Neural crest cell (in vitro differentiated cells): ENCODE results near the gene NPC1L1. TPM values are rescaled to one million over a fixed set of nuclear protein-coding genes. Genes with fewer than 3 reads are reported as not detected.

Experiments used
- DNase-seq: peaks from one replicate; pipeline ENCODE4 v3.0.0; 2021; ENCODE audit warnings: low read depth, mixed read lengths, low spot score
- H3K27ac Mint-ChIP-seq: one replicate; pipeline ENCODE4 v1.8.0; 2021; ENCODE audit warnings: mild to moderate bottlenecking, mixed read lengths; ENCODE audit not compliant: unreplicated experiment
- H3K27me3 Mint-ChIP-seq: 2 replicates; pipeline ENCODE4 v1.8.0; 2021; ENCODE audit warnings: low read depth, mild to moderate bottlenecking, mixed read lengths
- H3K36me3 Mint-ChIP-seq: 2 replicates; pipeline ENCODE4 v1.8.0; 2021; ENCODE audit warnings: low read depth, mild to moderate bottlenecking, mixed read lengths
- H3K4me1 Mint-ChIP-seq: 2 replicates; pipeline ENCODE4 v1.8.0; 2021; ENCODE audit warnings: mixed read lengths
- H3K4me3 Mint-ChIP-seq: one replicate; pipeline ENCODE4 v1.8.0; 2021; ENCODE audit warnings: mild to moderate bottlenecking, mixed read lengths
- H3K9me3 Mint-ChIP-seq: 2 replicates; pipeline ENCODE4 v1.8.0; 2021; ENCODE audit warnings: mixed read lengths
- CTCF ChIP-seq: fragments of 200-600 bp; sonication (generic); conservative IDR thresholded peaks from 2 replicates; pipeline ENCODE4 v1.5.0; 2021; ENCODE audit warnings: antibody characterized with exemption, mild to moderate bottlenecking
- total RNA-seq: library from RNA; stranded (reverse); gene quantifications from 2 replicates; pipeline ENCODE4 v1.2.1, GENCODE V29; 2021

NPC1L1 gene
- total RNA-seq, 1 donor from 2014 or later: 0.12 TPM

- Mint-ChIP-seq H3K27ac (no peak overlapping the region), H3K9me3 (no peaks in the 10 kb centered on the region), H3K4me3 (no peak overlapping the region), H3K4me1 (peaks cover 16% of the 10 kb centered on the region), H3K36me3 (peaks cover 2% of the 10 kb centered on the region), H3K27me3 (no peaks in the 10 kb centered on the region)
- no peak for DNase-seq
- TF ChIP-seq CTCF: no peak
Observed at GRCh38 chr7:44473295-44473694, 67.8 kb downstream of the NPC1L1 start.

GRCh38 chr7:44472843-44473242 lies 68.3 kb downstream of the NPC1L1 start:
- Mint-ChIP-seq H3K27me3 (no peaks in the 10 kb centered on the region), H3K27ac (no peak overlapping the region), H3K36me3 (peaks cover 2% of the 10 kb centered on the region), H3K9me3 (no peaks in the 10 kb centered on the region), H3K4me1 (peaks cover 16% of the 10 kb centered on the region), H3K4me3 (no peak overlapping the region)
- DNase-seq: no peak
- no peak for TF ChIP-seq CTCF

DNA sequence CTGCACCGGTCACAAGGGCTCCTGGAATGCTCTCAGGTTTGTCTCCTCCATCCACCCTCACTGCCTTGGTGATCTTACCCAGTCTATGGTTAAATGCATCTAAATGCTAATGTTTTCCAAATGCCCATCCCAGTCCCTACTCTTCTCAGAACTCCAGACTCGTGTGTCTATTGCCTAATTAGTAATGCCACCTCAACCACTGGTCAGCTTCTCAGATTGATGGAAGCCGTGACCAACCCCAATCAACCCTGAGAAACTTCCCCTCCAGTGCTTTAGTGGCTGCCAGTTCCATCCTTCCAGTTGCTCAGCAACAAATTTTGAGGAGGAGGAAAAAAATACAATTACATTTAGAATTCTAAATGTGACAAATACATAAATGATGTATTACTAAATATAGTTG lies 69.3 kb downstream of the NPC1L1 start:
- no peak for TF ChIP-seq CTCF
- Mint-ChIP-seq H3K4me3 (no peak overlapping the region), H3K9me3 (no peaks in the 10 kb centered on the region), H3K27me3 (no peaks in the 10 kb centered on the region), H3K4me1 (peaks cover 15% of the 10 kb centered on the region), H3K36me3 (no peaks in the 10 kb centered on the region), H3K27ac (no peak overlapping the region)
- DNase-seq: no peak

DNA sequence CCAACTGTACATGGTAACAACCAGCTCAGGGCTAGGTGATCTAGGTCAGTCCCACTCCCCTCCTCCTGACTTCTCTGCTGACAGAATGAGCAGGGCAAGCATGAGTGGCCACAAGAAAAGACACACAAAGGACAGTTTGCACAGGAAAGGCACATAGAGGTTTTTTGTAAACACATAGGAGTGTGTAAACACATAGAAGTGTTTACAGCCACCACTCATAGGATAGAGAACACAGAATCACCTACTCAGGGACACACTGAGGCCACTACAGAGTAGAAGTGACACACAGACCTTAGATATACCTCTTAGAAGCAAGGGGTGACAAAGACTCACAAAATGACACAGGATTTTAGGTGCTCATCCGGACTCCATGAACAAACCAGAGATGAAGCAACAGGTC lies 69.7 kb downstream of the NPC1L1 start:
- peaks cover 16% of the 10 kb centered on the region for H3K4me1 Mint-ChIP-seq
- no peaks in the 10 kb centered on the region for H3K36me3 Mint-ChIP-seq
- H3K27me3 Mint-ChIP-seq: no peaks in the 10 kb centered on the region
- no peak overlapping the region for H3K27ac Mint-ChIP-seq
- no peak for TF ChIP-seq CTCF
- no peak for DNase-seq
- H3K9me3 Mint-ChIP-seq: no peaks in the 10 kb centered on the region
- no peak overlapping the region for H3K4me3 Mint-ChIP-seq

- Mint-ChIP-seq H3K27ac (peak overlapping the region; percentile 21), H3K27me3 (no peaks in the 10 kb centered on the region), H3K4me1 (peaks cover 16% of the 10 kb centered on the region), H3K36me3 (no peaks in the 10 kb centered on the region), H3K9me3 (no peaks in the 10 kb centered on the region), H3K4me3 (no peak overlapping the region)
- DNase-seq: no peak
- TF ChIP-seq CTCF: no peak
Observed at GRCh38 chr7:44470628-44471245, 70.4 kb downstream of the NPC1L1 start.

DNA sequence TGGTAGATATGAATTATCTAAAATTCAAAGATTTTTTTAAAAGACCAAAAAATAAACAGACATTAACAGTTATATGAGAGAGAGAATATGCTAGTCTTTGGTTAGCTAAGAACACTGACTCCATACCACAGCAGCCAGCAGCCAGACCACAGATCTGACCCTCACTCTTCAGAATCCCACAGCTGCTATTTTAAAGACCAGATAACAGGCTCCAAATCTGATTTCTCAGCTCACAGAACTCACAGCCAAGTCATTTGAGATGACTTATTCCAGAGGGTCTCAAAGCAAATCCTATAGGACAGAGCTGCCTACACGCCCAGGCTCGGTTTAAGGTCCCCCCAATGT lies 71.0 kb downstream of the NPC1L1 start:
- DNase-seq: no peak
- H3K27ac Mint-ChIP-seq: peak overlapping the region; percentile 21
- no peak for TF ChIP-seq CTCF
- H3K4me3 Mint-ChIP-seq: no peak overlapping the region
- no peaks in the 10 kb centered on the region for H3K36me3 Mint-ChIP-seq
- H3K4me1 Mint-ChIP-seq: peaks cover 16% of the 10 kb centered on the region
- H3K9me3 Mint-ChIP-seq: no peaks in the 10 kb centered on the region
- no peaks in the 10 kb centered on the region for H3K27me3 Mint-ChIP-seq
